ENCODE data around the gene SETD2. TPM values are rescaled to one million over a fixed set of nuclear protein-coding genes. Genes with fewer than 3 reads are reported as not detected.

SETD2 gene
- polyA plus RNA-seq, 1 of the 3 experiments (the other 2 are of a cell fraction), result 12.1 TPM

GRCh38 chr3:47002171-47003055, 161.5 kb downstream of the SETD2 start:
- Histone ChIP-seq H3K4me2 (no peak overlapping the region), H3F3A (replicated peaks; ENCODE audit: insufficient read depth) (no peaks in the 10 kb centered on the region), H3K9ac (no peak overlapping the region), H3K9me3 (no peaks in the 10 kb centered on the region), H3K27me3 (ENCODE audit: insufficient read depth) (no peaks in the 10 kb centered on the region), H3K4me3 (ENCODE audit: low read depth in 2 of 2, low read length in 1 of 2) (no peak overlapping the region), H3K79me2 (ENCODE audit: insufficient read depth) (no peaks in the 10 kb centered on the region), H2AFZ (ENCODE audit: low read depth) (no peak overlapping the region), H3K9me2 (no peaks in the 10 kb centered on the region), H3K36me3 (replicated peaks in 1 of 2; ENCODE audit: control insufficient read depth in 1 of 2, insufficient read depth in 2 of 2, low read length in 1 of 2) (peaks cover 0 to 9% of the 10 kb centered on the region in 2 experiments), H4K20me1 (ENCODE audit: insufficient read depth) (no peaks in the 10 kb centered on the region), H3K4me1 (ENCODE audit: control insufficient read depth in 1 of 2, insufficient read depth in 2 of 2, low read depth in 1 of 2, low read length in 1 of 2) (no peaks in the 10 kb centered on the region; a peak in 1 of 4 replicates), H3K27ac (ENCODE audit: low read depth in 2 of 2, low read length in 1 of 2) (no peak overlapping the region; a peak in 1 of 4 replicates)
- CTCF ChIA-PET, result interaction anchor here (1.0 kb wide), 1 partner anchor 79 kb away, joined by 7 read pairs; no protein-coding TSS in a partner anchor
- peak; percentile 60 for DNase-seq
- 94% methylated on average over 6 of the region's 35 CpGs for WGBS (ENCODE audit: low lambda C conversion rate)
- 0 out of 2 replicates have a peak, but pooled peaks have one; percentile 12 for TF ChIP-seq CTCF (IDR thresholded peaks at IDR 0.05)
- no peak for TF ChIP-seq SIN3A (IDR thresholded peaks at IDR 0.05; ENCODE audit: borderline replicate concordance, low read depth, low read length)
- TF ChIP-seq NFIC (IDR thresholded peaks at IDR 0.05; ENCODE audit: borderline replicate concordance), result no peak
- POLR2A ChIA-PET, result no interaction called here

GRCh38 chr3:47001731-47002170, 162.2 kb downstream of the SETD2 start:
- no peaks in the 10 kb centered on the region for H3K9me3 ChIP-seq
- no peaks in the 10 kb centered on the region for H3K27me3 ChIP-seq (ENCODE audit: insufficient read depth)
- TF ChIP-seq TAF1 (IDR thresholded peaks at IDR 0.05; ENCODE audit: borderline replicate concordance, low read depth, low read length), result no peak
- no peak for TF ChIP-seq JUND (IDR thresholded peaks at IDR 0.05)
- TF ChIP-seq EZH2phosphoT487 (IDR thresholded peaks at IDR 0.05; ENCODE audit: borderline replicate concordance, low read depth), result no peak
- TF ChIP-seq USF2 (IDR thresholded peaks at IDR 0.05; ENCODE audit: borderline replicate concordance, low read depth, low read length), result no peak
- no peak for TF ChIP-seq POLR2AphosphoS5 (IDR thresholded peaks at IDR 0.05; ENCODE audit: low read depth, low read length)
- TF ChIP-seq IRF3 (IDR thresholded peaks at IDR 0.05; ENCODE audit: low read depth, low read length), result no peak
- TF ChIP-seq RCOR1 (IDR thresholded peaks at IDR 0.05; ENCODE audit: low read length), result no peak
- TF ChIP-seq RAD21 (IDR thresholded peaks at IDR 0.05; ENCODE audit: low read length), result no peak
- no peak for TF ChIP-seq SIN3A (IDR thresholded peaks at IDR 0.05; ENCODE audit: borderline replicate concordance, low read depth, low read length)
- TF ChIP-seq SMC3 (IDR thresholded peaks at IDR 0.05; ENCODE audit: low read depth, low read length), result no peak
- H4K20me1 ChIP-seq (ENCODE audit: insufficient read depth), result no peaks in the 10 kb centered on the region
- peak; percentile 19 for DNase-seq
- no peak overlapping the region for H3K27ac ChIP-seq (ENCODE audit: low read depth in 2 of 2, low read length in 1 of 2)
- H3K4me3 ChIP-seq (ENCODE audit: low read depth in 2 of 2, low read length in 1 of 2), result no peak overlapping the region
- H3K79me2 ChIP-seq (ENCODE audit: insufficient read depth), result no peaks in the 10 kb centered on the region
- H3K9ac ChIP-seq, result no peak overlapping the region
- POLR2A ChIA-PET, result no interaction called here
- peaks cover 0 to 9% of the 10 kb centered on the region in 2 experiments for H3K36me3 ChIP-seq (replicated peaks in 1 of 2; ENCODE audit: control insufficient read depth in 1 of 2, insufficient read depth in 2 of 2, low read length in 1 of 2)
- H3K9me2 ChIP-seq, result no peaks in the 10 kb centered on the region
- CTCF ChIA-PET, result interaction anchor here (1.0 kb wide), 1 partner anchor 78 kb away, joined by 7 read pairs; no protein-coding TSS in a partner anchor
- no peak overlapping the region for H2AFZ ChIP-seq (ENCODE audit: low read depth)
- H3K4me1 ChIP-seq (ENCODE audit: control insufficient read depth in 1 of 2, insufficient read depth in 2 of 2, low read depth in 1 of 2, low read length in 1 of 2), result peaks cover 0 to 2% of the 10 kb centered on the region in 2 experiments; a peak in 1 of 4 replicates
- 90% methylated on average over 4 of the region's 16 CpGs for WGBS (ENCODE audit: low lambda C conversion rate)
- H3F3A ChIP-seq (replicated peaks; ENCODE audit: insufficient read depth), result no peaks in the 10 kb centered on the region
- no peak overlapping the region for H3K4me2 ChIP-seq
